Adrenal gland (tissue), 12 donors: Measurements from ENCODE around the gene ZNRF1. TPM values are rescaled to one million over a fixed set of nuclear protein-coding genes. Genes with fewer than 3 reads are reported as not detected.

Experiments used
- DNase-seq, 7 donors: peaks; one replicate each; pipeline ENCODE4 v3.0.0-alpha.2; 2019 to 2020
- H3K27ac ChIP-seq, 5 donors: fragments of 200-600 bp; sonication (generic) in 4 of 5; 1 replicate in 3 of 5; 2 replicates in 2 of 5; pipeline versions ENCODE4 v1.5.1 to v1.8.0; 2016 to 2020; ENCODE audit warnings: mild to moderate bottlenecking in 1 of 5
- H3K27me3 ChIP-seq: fragments of 200-600 bp; 2 replicates; pipeline ENCODE4 v1.8.0; 2021
- H3K36me3 ChIP-seq, 2 donors: fragments of 200-600 bp; replicated peaks in 1 of 2; 1 replicate in 1 of 2; 2 replicates in 1 of 2; pipeline versions ENCODE4 v1.5.1 to v1.8.0; 2018 to 2022
- H3K4me1 ChIP-seq, 2 donors: fragments of 200-600 bp; replicated peaks in 1 of 2; 1 replicate in 1 of 2; 2 replicates in 1 of 2; pipeline versions ENCODE4 v1.5.1 to v1.8.0; 2018 to 2021
- H3K4me3 ChIP-seq, 4 donors: fragments of 200-600 bp; sonication (generic) in 3 of 4; one replicate each; pipeline ENCODE4 v1.5.1; 2016 to 2018
- H3K9me3 ChIP-seq, 3 donors: fragments of 200-600 bp; sonication (generic) in 1 of 3; replicated peaks in 1 of 3; 1 replicate in 2 of 3; 2 replicates in 1 of 3; pipeline versions ENCODE4 v1.5.1 to v1.8.0; 2016 to 2021
- POLR2A ChIP-seq, 2 donors: fragments of 450-650 bp; IDR thresholded peaks; one replicate each; pipeline ENCODE4 v1.6.1; 2017; ENCODE audit warnings: antibody characterized with exemption in 2 of 2, mild to moderate bottlenecking in 2 of 2, moderate library complexity in 1 of 2
- WGBS, 4 donors: extraction: QIAGEN DNeasy Blood & Tissue Kit in 2 of 4; methylation state at CpG; one replicate each; pipeline versions ENCODE4 v1.1.5 to v1.1.7; 2013 to 2017; 5-methylcytosine and 5-hydroxymethylcytosine counted together
- intact Hi-C, 2 donors: fragments of 100-400 bp; cut with DNase I; formaldehyde crosslinking; loops; one replicate each; pipeline versions ENCODE4 v1.14.1 to v1.15.0; 2022 to 2023
- polyA plus RNA-seq, 3 donors: library from polyadenylated mRNA; stranded (reverse); fragments of 200-250 nt in 2 of 3; fragments of 350-450 nt in 1 of 3; fragmentation: Illumina TruSeq in 1 of 3; extraction: RNeasy Lipid Tissue Mini Kit (QIAGEN cat#74804) in 1 of 3; gene quantifications; one replicate each; pipeline ENCODE4 v1.2.3, GENCODE V29; 2013 to 2014
- total RNA-seq, 9 donors: library from RNA; depleted of rRNA in 4 of 9; stranded (reverse); fragments of >200 nt in 4 of 9; fragments of 120-200 nt in 1 of 9; fragmentation: NEBNext Ultra II Directional in 1 of 9; extraction: Animal tissue kit (Norgen Biotek cat#: 25700) in 1 of 9; gene quantifications; one replicate each; pipeline versions ENCODE4 v1.1.0 to v1.2.4, GENCODE V29; 2013 to 2023
- TF ChIP-seq, protein P1 (sequence below), 6 experiments: fragments of 450-650 bp in 4 of 6; fragments of 200-600 bp in 2 of 6; sonication (generic) in 1 of 6; IDR thresholded peaks; 1 replicate in 5 of 6; 2 replicates in 1 of 6; pipeline versions ENCODE4 v1.5.1 to v1.8.0; 2016 to 2021; ENCODE audit warnings: antibody characterized with exemption in 6 of 6, mild to moderate bottlenecking in 2 of 6, moderate library complexity in 1 of 6
- donor health status: healthy with polysubstance abuse.
- donor health status: Bipolar disorder and iron deficiency.
- donor health status: DM: yes; HTN: yes; CAD: no.
- donor health status: DM: no; HTN: no; CAD: no.
- donor health status: DM: no; HTN: no; CAD: no.
- donor health status: DM: yes; HTN: yes; CAD: no.

The ZNRF1 gene
- total and polyA plus RNA-seq, 12 donors, result 9.9 to 29.2 (median 25.4) TPM

DNA sequence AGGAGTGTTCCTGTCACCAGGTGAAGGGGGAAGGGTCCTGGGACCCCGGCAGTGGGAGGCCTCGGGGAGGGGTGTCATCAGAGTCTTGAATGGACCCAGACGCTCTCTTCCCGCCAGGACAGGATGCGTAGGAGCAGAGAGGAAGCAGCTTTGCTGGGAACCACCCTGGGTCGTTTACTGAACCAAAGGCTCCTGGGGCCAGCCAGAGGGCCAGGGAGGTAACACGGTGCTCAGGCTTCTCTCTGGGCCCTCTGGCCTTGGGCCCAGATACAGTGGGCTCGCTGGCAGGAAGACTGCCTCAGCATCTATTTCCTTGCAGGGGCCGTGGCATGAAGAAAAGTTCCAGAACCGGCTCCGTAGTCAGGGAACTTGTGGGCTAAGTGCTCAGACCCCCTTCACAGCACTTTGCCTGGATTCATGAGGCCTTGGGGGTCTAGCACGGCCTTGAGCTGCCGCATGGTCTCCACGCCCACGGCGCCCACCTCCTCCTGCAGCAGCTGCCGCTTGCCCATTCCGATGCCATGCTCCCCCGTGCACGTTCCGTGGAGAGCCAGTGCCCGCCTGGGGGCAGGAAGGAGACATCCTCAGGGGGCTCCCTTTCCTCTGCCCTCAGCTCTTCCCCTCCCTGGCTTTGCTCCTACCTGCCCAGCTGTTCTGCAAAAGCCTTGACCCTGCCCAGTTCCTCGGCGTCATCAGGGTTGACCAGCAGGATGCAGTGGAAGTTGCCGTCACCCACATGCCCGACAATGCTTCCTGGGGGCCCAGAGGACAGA, 113.3 kb downstream of the ZNRF1 start:
- Histone ChIP-seq H3K4me3 (no peak overlapping the region), H3K9me3 (no peaks in the 10 kb centered on the region), H3K4me1 (peaks cover 39 to 68% of the 10 kb centered on the region in 2 donors), H3K27me3 (no peaks in the 10 kb centered on the region), H3K27ac (peak overlapping the region in 3 of 5 donors; percentile 71 to 93 (median 85)), H3K36me3 (no peaks in the 10 kb centered on the region)
- intact Hi-C loops, result loop anchor here (5.0 to 10.0 kb wide), 2 partner anchors 115 to 297 kb away; partner anchors contain the start of gene ZNRF1 (in 2 of the 2)
- 42 to 50% (median 45%) methylated on average over 16 to 26 of the region's 26 CpGs for WGBS, 4 donors
- peak in 6 of 7 donors; percentile 28 to 70 (median 32) for DNase-seq
- TF ChIP-seq, protein P1, sequence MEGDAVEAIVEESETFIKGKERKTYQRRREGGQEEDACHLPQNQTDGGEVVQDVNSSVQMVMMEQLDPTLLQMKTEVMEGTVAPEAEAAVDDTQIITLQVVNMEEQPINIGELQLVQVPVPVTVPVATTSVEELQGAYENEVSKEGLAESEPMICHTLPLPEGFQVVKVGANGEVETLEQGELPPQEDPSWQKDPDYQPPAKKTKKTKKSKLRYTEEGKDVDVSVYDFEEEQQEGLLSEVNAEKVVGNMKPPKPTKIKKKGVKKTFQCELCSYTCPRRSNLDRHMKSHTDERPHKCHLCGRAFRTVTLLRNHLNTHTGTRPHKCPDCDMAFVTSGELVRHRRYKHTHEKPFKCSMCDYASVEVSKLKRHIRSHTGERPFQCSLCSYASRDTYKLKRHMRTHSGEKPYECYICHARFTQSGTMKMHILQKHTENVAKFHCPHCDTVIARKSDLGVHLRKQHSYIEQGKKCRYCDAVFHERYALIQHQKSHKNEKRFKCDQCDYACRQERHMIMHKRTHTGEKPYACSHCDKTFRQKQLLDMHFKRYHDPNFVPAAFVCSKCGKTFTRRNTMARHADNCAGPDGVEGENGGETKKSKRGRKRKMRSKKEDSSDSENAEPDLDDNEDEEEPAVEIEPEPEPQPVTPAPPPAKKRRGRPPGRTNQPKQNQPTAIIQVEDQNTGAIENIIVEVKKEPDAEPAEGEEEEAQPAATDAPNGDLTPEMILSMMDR (IDR thresholded peaks at IDR 0.05), result no peak

DNA sequence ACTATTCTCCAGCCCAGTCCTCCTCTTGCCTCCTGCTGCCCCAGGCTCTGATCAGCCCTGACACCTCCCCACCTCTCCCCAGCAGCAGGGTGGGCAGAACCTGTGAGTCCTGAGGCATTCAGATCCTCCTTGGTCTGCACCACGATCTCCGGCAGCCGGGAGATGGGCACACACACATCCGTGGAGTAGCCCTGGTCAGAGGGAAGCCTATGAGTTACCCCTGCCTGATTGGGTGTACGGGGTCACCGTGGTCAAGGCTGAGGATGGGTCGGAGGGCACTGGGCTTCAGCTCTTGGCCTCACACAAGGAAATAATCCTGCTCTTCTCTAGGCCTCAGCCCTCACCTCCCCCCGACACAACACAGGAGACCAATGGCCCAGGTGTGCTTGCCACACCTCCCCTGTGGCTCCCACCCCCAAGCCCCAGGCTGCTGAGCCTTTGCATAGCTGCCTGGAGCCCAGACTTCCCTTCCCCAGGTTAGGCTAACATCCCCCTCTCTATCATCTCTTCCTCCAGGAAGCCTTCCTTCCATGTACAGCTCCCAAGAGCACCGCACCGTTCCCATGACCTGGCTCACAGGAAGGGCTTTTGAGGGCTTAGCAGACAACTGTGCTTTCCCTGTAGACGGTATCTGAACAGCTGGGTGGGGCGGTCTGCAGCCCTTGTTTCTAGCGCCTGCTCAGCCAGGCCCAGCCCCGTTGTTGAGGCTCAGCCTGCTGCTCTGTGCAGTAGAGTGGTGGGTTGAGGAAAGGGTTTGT, 114.1 kb downstream of the ZNRF1 start:
- WGBS, 4 donors, result 60 to 73% (median 70%) methylated on average over 8 to 14 of the region's 14 CpGs
- no peaks in the 10 kb centered on the region for H3K27me3 ChIP-seq
- peak overlapping the region in 1 of 5 donors; percentile 85 for H3K27ac ChIP-seq
- peaks cover 39 to 61% of the 10 kb centered on the region in 2 donors for H3K4me1 ChIP-seq
- intact Hi-C loops, result loop anchor here (5.0 to 10.0 kb wide), 2 partner anchors 116 to 298 kb away; partner anchors contain the start of gene ZNRF1 (in 2 of the 2)
- DNase-seq, result peak in 1 of 7 donors; percentile 26
- no peak overlapping the region for H3K4me3 ChIP-seq
- no peaks in the 10 kb centered on the region for H3K9me3 ChIP-seq
- TF ChIP-seq, protein P1 (IDR thresholded peaks at IDR 0.05), result no peak
- no peak for TF ChIP-seq POLR2A (IDR thresholded peaks at IDR 0.05)
- no peaks in the 10 kb centered on the region for H3K36me3 ChIP-seq

DNA sequence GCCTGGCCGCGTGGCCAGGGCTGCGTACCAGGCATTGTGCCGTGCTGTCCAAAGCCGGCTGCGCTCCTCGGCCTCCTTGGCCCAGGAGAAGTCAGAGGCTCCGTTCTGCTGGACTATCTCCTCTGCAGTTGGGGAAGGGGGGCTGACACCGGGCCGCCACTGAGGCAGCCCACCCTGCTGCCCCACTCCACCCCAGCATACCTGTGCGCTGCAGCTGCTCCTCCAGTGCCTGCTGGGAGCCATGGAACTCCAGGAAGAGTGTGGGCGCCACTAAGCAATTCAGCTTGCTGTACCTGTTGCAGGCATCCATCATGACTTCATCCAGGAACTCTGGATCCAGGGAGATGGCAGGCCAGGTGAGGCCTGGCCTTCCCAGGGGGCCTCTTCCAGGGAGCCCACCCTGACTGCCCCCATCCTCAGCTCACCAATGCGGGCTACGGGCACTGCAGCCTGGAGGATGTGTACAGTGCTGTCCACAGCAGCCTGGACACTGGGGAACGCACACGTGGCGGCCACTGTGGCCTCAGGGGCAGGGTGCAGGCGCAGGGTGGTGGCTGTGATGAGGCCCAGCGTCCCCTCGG, 114.8 kb downstream of the ZNRF1 start:
- peaks cover 36 to 54% of the 10 kb centered on the region in 2 donors for H3K4me1 ChIP-seq
- intact Hi-C loops, result loop anchor here (5.0 to 10.0 kb wide), 2 partner anchors 116 to 299 kb away; partner anchors contain the start of gene ZNRF1 (in 2 of the 2)

More for the DNA sequence above, 114.8 kb downstream of the ZNRF1 start:
- DNase-seq, result no peak
- Histone ChIP-seq H3K36me3 (no peaks in the 10 kb centered on the region), H3K27me3 (no peaks in the 10 kb centered on the region), H3K4me3 (no peak overlapping the region), H3K9me3 (no peaks in the 10 kb centered on the region), H3K27ac (no peak overlapping the region)
- WGBS, 4 donors, result 85 to 90% (median 89%) methylated on average over 16 to 20 of the region's 20 CpGs; no CpG with 5 or more reads in 1 of the 4 donors
- TF ChIP-seq, protein P1 (IDR thresholded peaks at IDR 0.05), result no peak
- no peak for TF ChIP-seq POLR2A (IDR thresholded peaks at IDR 0.05)
